CD14-positive monocyte (primary cell): ENCODE measurements around the gene ATAD5. TPM values are rescaled to one million over a fixed set of nuclear protein-coding genes. Genes with fewer than 3 reads are reported as not detected.

Experiments
- DNase-seq, 3 donors: peaks; one replicate each; pipeline ENCODE4 v3.0.0-alpha.2; 2011 to 2022
- H2AFZ ChIP-seq: 2 replicates; pipeline ENCODE4 v1.6.0; 2012; ENCODE audit warnings: mild to moderate bottlenecking, low read depth, low read length, inconsistent platforms; ENCODE audit not compliant: insufficient read depth, poor library complexity, severe bottlenecking
- H3K27ac ChIP-seq, 2 donors: 1 replicate in 1 of 2; 2 replicates in 1 of 2; pipeline ENCODE4 v1.5.1; 2012 to 2013; ENCODE audit warnings: low read length in 2 of 2, control low read depth in 1 of 2, inconsistent platforms in 1 of 2, low read depth in 1 of 2, mild to moderate bottlenecking in 1 of 2
- H3K27me3 ChIP-seq, 2 donors: one replicate each; pipeline versions ENCODE4 v1.6.0 to v1.6.1; 2011 to 2013; ENCODE audit warnings: low read length in 2 of 2; ENCODE audit not compliant: control insufficient read depth in 2 of 2, insufficient read depth in 2 of 2
- H3K36me3 ChIP-seq, 2 donors: replicated peaks in 1 of 2; 1 replicate in 1 of 2; 2 replicates in 1 of 2; pipeline versions ENCODE4 v1.5.1 to v1.6.1; 2012 to 2013; ENCODE audit warnings: low read length in 2 of 2, control low read depth in 1 of 2, inconsistent platforms in 1 of 2, mild to moderate bottlenecking in 1 of 2; ENCODE audit not compliant: insufficient read depth in 2 of 2, control insufficient read depth in 1 of 2
- H3K4me1 ChIP-seq, 2 donors: 1 replicate in 1 of 2; 2 replicates in 1 of 2; pipeline versions ENCODE4 v1.5.1 to v1.6.1; 2012 to 2013; ENCODE audit warnings: low read length in 2 of 2, control low read depth in 1 of 2, inconsistent platforms in 1 of 2, mild to moderate bottlenecking in 1 of 2, moderate library complexity in 1 of 2; ENCODE audit not compliant: insufficient read depth in 2 of 2, control insufficient read depth in 1 of 2
- H3K4me2 ChIP-seq: replicated peaks from 2 replicates; pipeline ENCODE3; 2012; ENCODE audit warnings: low read length, moderate library complexity, mild to moderate bottlenecking; ENCODE audit not compliant: poor library complexity, severe bottlenecking; ENCODE audit errors: extremely low read depth
- H3K4me3 ChIP-seq, 3 experiments: fragments of 200-600 bp in 1 of 3; sonication (generic) in 1 of 3; replicated peaks in 1 of 3; 1 replicate in 2 of 3; 2 replicates in 1 of 3; pipeline ENCODE4 v1.5.1; 2011 to 2013; ENCODE audit warnings: low read length in 3 of 3, mild to moderate bottlenecking in 3 of 3, control low read depth in 2 of 3, low read depth in 2 of 3, inconsistent platforms in 1 of 3, moderate library complexity in 1 of 3
- H3K79me2 ChIP-seq: 2 replicates; pipeline ENCODE4 v1.6.0; 2012; ENCODE audit warnings: mild to moderate bottlenecking, control low read depth, inconsistent platforms, low read length, moderate library complexity; ENCODE audit not compliant: insufficient read depth
- H3K9ac ChIP-seq: 2 replicates; pipeline ENCODE4 v1.6.0; 2017; ENCODE audit warnings: low read length, mild to moderate bottlenecking; ENCODE audit not compliant: insufficient read depth, poor library complexity, severe bottlenecking
- H3K9me3 ChIP-seq, 2 donors: replicated peaks in 1 of 2; 1 replicate in 1 of 2; 2 replicates in 1 of 2; pipeline versions ENCODE4 v1.5.1 to v1.6.1; 2012 to 2013; ENCODE audit warnings: low read length in 2 of 2, control low read depth in 1 of 2; ENCODE audit not compliant: control insufficient read depth in 1 of 2, insufficient read depth in 1 of 2
- H4K20me1 ChIP-seq: 2 replicates; pipeline ENCODE4 v1.6.0; 2012; ENCODE audit warnings: mild to moderate bottlenecking, low read length, control low read depth, moderate library complexity; ENCODE audit not compliant: insufficient read depth
- H3K27ac Mint-ChIP-seq, 7 donors: one replicate each; pipeline ENCODE4 v1.8.0; 2020; ENCODE audit warnings: mild to moderate bottlenecking in 7 of 7, mixed read lengths in 7 of 7, moderate library complexity in 6 of 7, inconsistent platforms in 2 of 7
- H3K27me3 Mint-ChIP-seq, 3 donors: one replicate each; pipeline ENCODE4 v1.8.0; 2021 to 2022; ENCODE audit warnings: low read depth in 3 of 3, mild to moderate bottlenecking in 3 of 3, mixed read lengths in 3 of 3, moderate library complexity in 3 of 3, inconsistent platforms in 1 of 3
- H3K36me3 Mint-ChIP-seq, 2 donors: one replicate each; pipeline ENCODE4 v1.8.0; 2020; ENCODE audit warnings: mixed read lengths in 2 of 2, inconsistent platforms in 1 of 2, mild to moderate bottlenecking in 1 of 2
- H3K4me1 Mint-ChIP-seq: one replicate; pipeline ENCODE4 v1.8.0; 2020; ENCODE audit warnings: mild to moderate bottlenecking, mixed read lengths
- H3K4me3 Mint-ChIP-seq, 2 donors: one replicate each; pipeline ENCODE4 v1.8.0; 2020; ENCODE audit warnings: mild to moderate bottlenecking in 2 of 2, mixed read lengths in 2 of 2, moderate library complexity in 1 of 2
- H3K9me3 Mint-ChIP-seq, 7 donors: one replicate each; pipeline ENCODE4 v1.8.0; 2020 to 2022; ENCODE audit warnings: mixed read lengths in 7 of 7, mild to moderate bottlenecking in 6 of 7, moderate library complexity in 6 of 7, inconsistent platforms in 2 of 7
- WGBS: methylation state at CpG from one replicate; pipeline ENCODE4 v1.1.5; 2013; ENCODE audit warnings: missing lambda C conversion rate; ENCODE audit not compliant: insufficient coverage; 5-methylcytosine and 5-hydroxymethylcytosine counted together
- intact Hi-C, 2 donors: fragments of 100-400 bp; cut with micrococcal nuclease; formaldehyde crosslinking; loops; one replicate each; pipeline versions ENCODE4 v1.15.0 to v1.15.1; 2023
- polyA plus RNA-seq, 3 donors: library from polyadenylated mRNA; depleted of rRNA in 1 of 3; unstranded in 2 of 3; stranded (reverse) in 1 of 3; fragments of 300-500 nt in 2 of 3; fragments of >200 nt in 1 of 3; fragmentation: Illumina TruSeq in 2 of 3; gene quantifications; 1 replicate in 2 of 3; 2 replicates in 1 of 3; pipeline ENCODE4 v1.2.3, GENCODE V29; 2012 to 2021
- TF ChIP-seq, protein P1 (sequence below): fragments of 200-600 bp; IDR thresholded peaks from one replicate; pipeline ENCODE4 v1.8.0; 2022; ENCODE audit warnings: antibody characterized with exemption, mild to moderate bottlenecking

ATAD5 gene
- polyA plus RNA-seq, 3 donors, result 0.24 to 0.57 (median 0.42) TPM

DNA sequence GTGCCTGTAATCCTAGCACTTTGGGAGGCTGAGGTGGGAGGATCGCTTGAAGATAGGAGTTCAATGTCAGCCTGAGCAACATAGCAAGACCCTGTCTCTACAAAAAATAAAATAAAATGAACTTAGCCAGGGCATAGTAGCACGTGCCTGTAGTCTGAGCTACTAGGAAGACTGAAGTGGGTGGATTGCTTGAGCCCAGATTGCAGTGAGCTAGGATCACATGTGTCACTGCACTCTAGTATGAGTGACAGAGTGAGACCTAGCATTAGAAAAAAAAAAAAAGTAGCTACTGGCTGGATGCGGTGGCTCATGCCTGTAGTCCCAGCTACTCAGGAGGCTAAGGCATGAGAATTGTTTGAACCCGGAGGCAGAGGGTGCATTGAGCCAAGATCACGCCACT is 96.0 kb downstream of the ATAD5 start:
- Histone ChIP-seq H3K4me2 (no peak overlapping the region), H3K4me1 (peaks cover 17 to 28% of the 10 kb centered on the region in 2 donors), H3K9ac (no peak overlapping the region), H3K27me3 (no peaks in the 10 kb centered on the region), H2AFZ (no peak overlapping the region), H3K27ac (no peak overlapping the region), H3K36me3 (peaks cover 61 to 82% of the 10 kb centered on the region in 2 donors), H3K4me3 (no peak overlapping the region), H3K9me3 (no peaks in the 10 kb centered on the region), H3K79me2 (peaks cover 7% of the 10 kb centered on the region), H4K20me1 (peaks cover 43% of the 10 kb centered on the region)
- Mint-ChIP-seq H3K9me3 (no peaks in the 10 kb centered on the region), H3K27me3 (peaks cover 3 to 10% (median 10%) of the 10 kb centered on the region in 3 donors), H3K4me1 (peaks cover 28% of the 10 kb centered on the region), H3K27ac (no peak overlapping the region), H3K36me3 (peaks cover 71 to 95% of the 10 kb centered on the region in 2 donors), H3K4me3 (no peak overlapping the region)
- WGBS, result 90% methylated on average over 2 of the region's 5 CpGs
- TF ChIP-seq, protein P1, sequence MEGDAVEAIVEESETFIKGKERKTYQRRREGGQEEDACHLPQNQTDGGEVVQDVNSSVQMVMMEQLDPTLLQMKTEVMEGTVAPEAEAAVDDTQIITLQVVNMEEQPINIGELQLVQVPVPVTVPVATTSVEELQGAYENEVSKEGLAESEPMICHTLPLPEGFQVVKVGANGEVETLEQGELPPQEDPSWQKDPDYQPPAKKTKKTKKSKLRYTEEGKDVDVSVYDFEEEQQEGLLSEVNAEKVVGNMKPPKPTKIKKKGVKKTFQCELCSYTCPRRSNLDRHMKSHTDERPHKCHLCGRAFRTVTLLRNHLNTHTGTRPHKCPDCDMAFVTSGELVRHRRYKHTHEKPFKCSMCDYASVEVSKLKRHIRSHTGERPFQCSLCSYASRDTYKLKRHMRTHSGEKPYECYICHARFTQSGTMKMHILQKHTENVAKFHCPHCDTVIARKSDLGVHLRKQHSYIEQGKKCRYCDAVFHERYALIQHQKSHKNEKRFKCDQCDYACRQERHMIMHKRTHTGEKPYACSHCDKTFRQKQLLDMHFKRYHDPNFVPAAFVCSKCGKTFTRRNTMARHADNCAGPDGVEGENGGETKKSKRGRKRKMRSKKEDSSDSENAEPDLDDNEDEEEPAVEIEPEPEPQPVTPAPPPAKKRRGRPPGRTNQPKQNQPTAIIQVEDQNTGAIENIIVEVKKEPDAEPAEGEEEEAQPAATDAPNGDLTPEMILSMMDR, result no peak
- intact Hi-C loops, result loop anchor here in 1 of 2 donors (10.0 kb wide), 1 partner anchor 47 kb away; the partner anchor contains the start of gene RNF135
- no peak for DNase-seq

DNA sequence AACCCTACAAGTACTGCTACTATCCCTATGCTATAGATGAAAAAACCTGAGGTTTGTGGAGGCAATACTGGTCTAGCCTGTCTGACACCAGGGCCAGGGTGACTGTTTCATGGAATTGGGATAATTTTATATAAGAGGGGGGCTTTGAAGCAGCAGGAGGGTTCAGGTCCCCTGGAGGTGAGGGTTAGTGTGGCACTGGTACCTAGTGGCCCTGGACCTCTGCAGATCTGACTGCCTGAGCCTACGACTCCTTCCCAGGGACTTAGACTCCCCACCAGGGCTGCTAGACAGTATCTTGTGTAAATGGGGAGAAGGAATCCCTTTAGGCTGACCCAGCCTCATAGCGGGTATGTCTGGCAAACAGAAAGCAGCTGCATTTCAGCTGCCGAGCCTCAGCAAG is 96.8 kb downstream of the ATAD5 start:
- no peaks in the 10 kb centered on the region for H3K27me3 ChIP-seq
- Mint-ChIP-seq H3K27me3 (peaks cover 3% of the 10 kb centered on the region in 3 donors), H3K27ac (no peak overlapping the region), H3K4me1 (peaks cover 20% of the 10 kb centered on the region), H3K36me3 (peaks cover 73 to 95% of the 10 kb centered on the region in 2 donors), H3K9me3 (no peaks in the 10 kb centered on the region), H3K4me3 (no peak overlapping the region)
- no peak overlapping the region for H3K27ac ChIP-seq
- WGBS, result 100% methylated on average over 1 of the region's 3 CpGs
- peaks cover 10 to 20% of the 10 kb centered on the region in 2 donors for H3K4me1 ChIP-seq
- H3K4me3 ChIP-seq, result no peak overlapping the region
- H3K9ac ChIP-seq, result no peak overlapping the region
- DNase-seq, result no peak
- peaks cover 66 to 90% of the 10 kb centered on the region in 2 donors for H3K36me3 ChIP-seq
- TF ChIP-seq, protein P1, result no peak
- intact Hi-C loops, result loop anchor here in 1 of 2 donors (10.0 kb wide), 1 partner anchor 46 kb away; the partner anchor contains the start of gene RNF135
- no peak overlapping the region for H2AFZ ChIP-seq
- no peaks in the 10 kb centered on the region for H3K9me3 ChIP-seq
- H3K79me2 ChIP-seq, result no peaks in the 10 kb centered on the region
- H4K20me1 ChIP-seq, result peaks cover 35% of the 10 kb centered on the region
- H3K4me2 ChIP-seq, result no peak overlapping the region
